CD14-positive monocyte (primary cell): Measurements from ENCODE around the gene POLR2C. TPM values are rescaled to one million over a fixed set of nuclear protein-coding genes. Genes with fewer than 3 reads are reported as not detected.

Experiments used
- DNase-seq, 3 donors: peaks; one replicate each; pipeline ENCODE4 v3.0.0-alpha.2; 2011 to 2022
- H2AFZ ChIP-seq: 2 replicates; pipeline ENCODE4 v1.6.0; 2012; ENCODE audit warnings: mild to moderate bottlenecking, low read depth, low read length, inconsistent platforms; ENCODE audit not compliant: insufficient read depth, poor library complexity, severe bottlenecking
- H3K27ac ChIP-seq, 2 donors: 1 replicate in 1 of 2; 2 replicates in 1 of 2; pipeline ENCODE4 v1.5.1; 2012 to 2013; ENCODE audit warnings: low read length in 2 of 2, control low read depth in 1 of 2, inconsistent platforms in 1 of 2, low read depth in 1 of 2, mild to moderate bottlenecking in 1 of 2
- H3K27me3 ChIP-seq, 2 donors: one replicate each; pipeline versions ENCODE4 v1.6.0 to v1.6.1; 2011 to 2013; ENCODE audit warnings: low read length in 2 of 2; ENCODE audit not compliant: control insufficient read depth in 2 of 2, insufficient read depth in 2 of 2
- H3K36me3 ChIP-seq, 2 donors: replicated peaks in 1 of 2; 1 replicate in 1 of 2; 2 replicates in 1 of 2; pipeline versions ENCODE4 v1.5.1 to v1.6.1; 2012 to 2013; ENCODE audit warnings: low read length in 2 of 2, control low read depth in 1 of 2, inconsistent platforms in 1 of 2, mild to moderate bottlenecking in 1 of 2; ENCODE audit not compliant: insufficient read depth in 2 of 2, control insufficient read depth in 1 of 2
- H3K4me1 ChIP-seq, 2 donors: 1 replicate in 1 of 2; 2 replicates in 1 of 2; pipeline versions ENCODE4 v1.5.1 to v1.6.1; 2012 to 2013; ENCODE audit warnings: low read length in 2 of 2, control low read depth in 1 of 2, inconsistent platforms in 1 of 2, mild to moderate bottlenecking in 1 of 2, moderate library complexity in 1 of 2; ENCODE audit not compliant: insufficient read depth in 2 of 2, control insufficient read depth in 1 of 2
- H3K4me2 ChIP-seq: replicated peaks from 2 replicates; pipeline ENCODE3; 2012; ENCODE audit warnings: low read length, moderate library complexity, mild to moderate bottlenecking; ENCODE audit not compliant: poor library complexity, severe bottlenecking; ENCODE audit errors: extremely low read depth
- H3K4me3 ChIP-seq, 3 experiments: fragments of 200-600 bp in 1 of 3; sonication (generic) in 1 of 3; replicated peaks in 1 of 3; 1 replicate in 2 of 3; 2 replicates in 1 of 3; pipeline ENCODE4 v1.5.1; 2011 to 2013; ENCODE audit warnings: low read length in 3 of 3, mild to moderate bottlenecking in 3 of 3, control low read depth in 2 of 3, low read depth in 2 of 3, inconsistent platforms in 1 of 3, moderate library complexity in 1 of 3
- H3K79me2 ChIP-seq: 2 replicates; pipeline ENCODE4 v1.6.0; 2012; ENCODE audit warnings: mild to moderate bottlenecking, control low read depth, inconsistent platforms, low read length, moderate library complexity; ENCODE audit not compliant: insufficient read depth
- H3K9ac ChIP-seq: 2 replicates; pipeline ENCODE4 v1.6.0; 2017; ENCODE audit warnings: low read length, mild to moderate bottlenecking; ENCODE audit not compliant: insufficient read depth, poor library complexity, severe bottlenecking
- H3K9me3 ChIP-seq, 2 donors: replicated peaks in 1 of 2; 1 replicate in 1 of 2; 2 replicates in 1 of 2; pipeline versions ENCODE4 v1.5.1 to v1.6.1; 2012 to 2013; ENCODE audit warnings: low read length in 2 of 2, control low read depth in 1 of 2; ENCODE audit not compliant: control insufficient read depth in 1 of 2, insufficient read depth in 1 of 2
- H4K20me1 ChIP-seq: 2 replicates; pipeline ENCODE4 v1.6.0; 2012; ENCODE audit warnings: mild to moderate bottlenecking, low read length, control low read depth, moderate library complexity; ENCODE audit not compliant: insufficient read depth
- H3K27ac Mint-ChIP-seq, 7 donors: one replicate each; pipeline ENCODE4 v1.8.0; 2020; ENCODE audit warnings: mild to moderate bottlenecking in 7 of 7, mixed read lengths in 7 of 7, moderate library complexity in 6 of 7, inconsistent platforms in 2 of 7
- H3K27me3 Mint-ChIP-seq, 3 donors: one replicate each; pipeline ENCODE4 v1.8.0; 2021 to 2022; ENCODE audit warnings: low read depth in 3 of 3, mild to moderate bottlenecking in 3 of 3, mixed read lengths in 3 of 3, moderate library complexity in 3 of 3, inconsistent platforms in 1 of 3
- H3K36me3 Mint-ChIP-seq, 2 donors: one replicate each; pipeline ENCODE4 v1.8.0; 2020; ENCODE audit warnings: mixed read lengths in 2 of 2, inconsistent platforms in 1 of 2, mild to moderate bottlenecking in 1 of 2
- H3K4me1 Mint-ChIP-seq: one replicate; pipeline ENCODE4 v1.8.0; 2020; ENCODE audit warnings: mild to moderate bottlenecking, mixed read lengths
- H3K4me3 Mint-ChIP-seq, 2 donors: one replicate each; pipeline ENCODE4 v1.8.0; 2020; ENCODE audit warnings: mild to moderate bottlenecking in 2 of 2, mixed read lengths in 2 of 2, moderate library complexity in 1 of 2
- H3K9me3 Mint-ChIP-seq, 7 donors: one replicate each; pipeline ENCODE4 v1.8.0; 2020 to 2022; ENCODE audit warnings: mixed read lengths in 7 of 7, mild to moderate bottlenecking in 6 of 7, moderate library complexity in 6 of 7, inconsistent platforms in 2 of 7
- CTCF ChIP-seq: fragments of 200-600 bp; IDR thresholded peaks from one replicate; pipeline ENCODE4 v1.8.0; 2022; ENCODE audit warnings: antibody characterized with exemption, mild to moderate bottlenecking
- WGBS: methylation state at CpG from one replicate; pipeline ENCODE4 v1.1.5; 2013; ENCODE audit warnings: missing lambda C conversion rate; ENCODE audit not compliant: insufficient coverage; 5-methylcytosine and 5-hydroxymethylcytosine counted together
- intact Hi-C, 2 donors: fragments of 100-400 bp; cut with micrococcal nuclease; formaldehyde crosslinking; loops; one replicate each; pipeline versions ENCODE4 v1.15.0 to v1.15.1; 2023
- polyA plus RNA-seq, 3 donors: library from polyadenylated mRNA; depleted of rRNA in 1 of 3; unstranded in 2 of 3; stranded (reverse) in 1 of 3; fragments of 300-500 nt in 2 of 3; fragments of >200 nt in 1 of 3; fragmentation: Illumina TruSeq in 2 of 3; gene quantifications; 1 replicate in 2 of 3; 2 replicates in 1 of 3; pipeline ENCODE4 v1.2.3, GENCODE V29; 2012 to 2021

POLR2C gene
- polyA plus RNA-seq, 3 donors: 22.6 to 51.3 (median 24.4) TPM

DNA sequence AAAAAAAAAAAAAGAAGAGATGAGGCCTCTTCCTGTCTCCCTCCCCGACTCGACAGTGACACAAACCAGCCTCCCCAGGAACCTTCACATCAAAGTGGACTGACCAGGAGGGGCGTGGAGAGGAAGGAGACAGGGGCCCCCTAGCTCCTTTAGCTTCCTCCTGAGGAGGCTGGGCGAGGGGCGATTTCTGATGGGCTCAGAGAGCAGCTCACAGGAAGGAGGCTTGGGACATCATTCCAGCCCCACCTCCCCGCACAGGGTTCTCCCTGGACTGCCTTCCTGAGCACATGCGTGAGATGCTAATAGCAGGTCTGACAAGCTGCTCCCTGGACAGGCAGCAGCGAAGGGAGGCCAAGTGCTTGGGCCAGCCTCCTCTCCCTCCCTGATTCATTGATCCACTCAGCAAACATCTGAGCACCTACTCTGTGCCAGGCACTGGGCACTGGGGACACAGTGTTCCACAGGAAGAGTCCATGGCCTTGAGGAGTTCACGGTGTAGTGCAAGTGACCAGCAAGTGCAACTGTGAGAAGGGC lies 38.2 kb downstream of the POLR2C start:
- H3K4me1 ChIP-seq: no peaks in the 10 kb centered on the region
- H3K9me3 ChIP-seq: no peaks in the 10 kb centered on the region
- H3K36me3 ChIP-seq: no peaks in the 10 kb centered on the region
- no peak overlapping the region for H2AFZ ChIP-seq
- H3K36me3 Mint-ChIP-seq: no peaks in the 10 kb centered on the region
- intact Hi-C loops: no loop called here
- H3K79me2 ChIP-seq: no peaks in the 10 kb centered on the region
- H3K4me3 Mint-ChIP-seq: no peak overlapping the region
- H3K27me3 Mint-ChIP-seq: peaks cover 0 to 2% (median 1%) of the 10 kb centered on the region in 3 donors
- no peak overlapping the region for H3K27ac ChIP-seq
- no peak for TF ChIP-seq CTCF
- no peak overlapping the region for H3K27ac Mint-ChIP-seq
- H3K9ac ChIP-seq: no peak overlapping the region
- H3K4me3 ChIP-seq: no peak overlapping the region
- 50% methylated on average over 7 of the region's 9 CpGs for whole genome bisulfite sequencing
- no peaks in the 10 kb centered on the region for H4K20me1 ChIP-seq
- H3K4me1 Mint-ChIP-seq: no peaks in the 10 kb centered on the region
- no peaks in the 10 kb centered on the region for H3K9me3 Mint-ChIP-seq
- no peaks in the 10 kb centered on the region for H3K27me3 ChIP-seq
- H3K4me2 ChIP-seq: no peak overlapping the region
- no peak for DNase-seq

DNA sequence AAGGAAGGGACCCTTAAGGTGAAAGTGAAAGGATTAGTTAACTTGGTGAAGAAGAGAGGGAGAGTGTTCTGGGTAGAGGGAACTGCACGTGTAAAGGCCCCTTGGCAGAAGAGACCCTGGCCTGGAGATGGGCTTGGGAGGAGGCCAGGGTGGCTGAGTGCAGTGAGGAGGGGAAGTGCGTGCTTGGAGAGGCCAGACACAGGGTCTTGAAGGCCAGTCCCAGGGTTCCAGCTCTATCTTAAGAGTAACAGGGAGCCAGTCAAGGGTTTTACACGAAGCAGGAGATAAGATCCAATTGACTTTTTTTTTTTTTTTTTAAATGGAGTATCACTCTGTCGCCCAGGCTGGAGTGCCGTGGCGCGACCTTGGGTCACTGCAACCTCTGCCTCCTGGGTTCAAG lies 39.0 kb downstream of the POLR2C start:
- 84% methylated on average over 5 of the region's 7 CpGs for whole genome bisulfite sequencing
- Mint-ChIP-seq H3K4me1 (no peaks in the 10 kb centered on the region), H3K36me3 (no peaks in the 10 kb centered on the region), H3K27me3 (peaks cover 0 to 5% (median 1%) of the 10 kb centered on the region in 3 donors), H3K27ac (no peak overlapping the region), H3K9me3 (no peaks in the 10 kb centered on the region), H3K4me3 (no peak overlapping the region)
- Histone ChIP-seq H4K20me1 (no peaks in the 10 kb centered on the region), H3K27ac (no peak overlapping the region), H3K4me2 (no peak overlapping the region), H3K4me3 (no peak overlapping the region), H2AFZ (no peak overlapping the region), H3K79me2 (no peaks in the 10 kb centered on the region), H3K4me1 (no peaks in the 10 kb centered on the region), H3K9ac (no peak overlapping the region), H3K9me3 (no peaks in the 10 kb centered on the region), H3K36me3 (no peaks in the 10 kb centered on the region), H3K27me3 (no peaks in the 10 kb centered on the region)
- no peak for TF ChIP-seq CTCF
- intact Hi-C loops: no loop called here
- no peak for DNase-seq
